ENCODE measurements around the gene AS3MT.

AS3MT gene

GRCh38 chr10:102855731-102856436 is 13.4 kb upstream of the AS3MT start:
- DNase-seq = peak in 2 of 51 donors; percentile 3 to 6

GRCh38 chr10:102856758-102857424 is 12.4 kb upstream of the AS3MT start:
- no peak for DNase-seq

- DNase-seq = no peak
Observed at GRCh38 chr10:102859911-102860310, 9.4 kb upstream of the AS3MT start.

- no peak for DNase-seq
Observed at GRCh38 chr10:102863660-102864059, 5.6 kb upstream of the AS3MT start.

- no peak for DNase-seq
Observed at GRCh38 chr10:102865620-102866019, 3.6 kb upstream of the AS3MT start.

- DNase-seq = no peak
Observed at GRCh38 chr10:102868911-102869257, 386 bp upstream of the AS3MT start.

GRCh38 chr10:102870221-102870620 is 951 bp downstream of the AS3MT start:
- DNase-seq = no peak

- no peak for DNase-seq
Observed at GRCh38 chr10:102872163-102872562, 2.9 kb downstream of the AS3MT start.

- no peak for DNase-seq
Observed at GRCh38 chr10:102876747-102877153, 7.5 kb downstream of the AS3MT start.

- no peak for DNase-seq
Observed at GRCh38 chr10:102878629-102879028, 9.4 kb downstream of the AS3MT start.

- no peak for DNase-seq
Observed at GRCh38 chr10:102880256-102880655, 11.0 kb downstream of the AS3MT start.

- DNase-seq = no peak
Observed at GRCh38 chr10:102888048-102888447, 18.8 kb downstream of the AS3MT start.

GRCh38 chr10:102894466-102895213 is 25.4 kb downstream of the AS3MT start:
- no peak for DNase-seq

- no peak for DNase-seq
Observed at GRCh38 chr10:102900006-102900405, 30.7 kb downstream of the AS3MT start.

- DNase-seq = no peak
Observed at GRCh38 chr10:102904346-102904745, 35.1 kb downstream of the AS3MT start.

- no peak for DNase-seq
Observed at GRCh38 chr10:102906507-102906906, 37.2 kb downstream of the AS3MT start.

GRCh38 chr10:102914781-102915180 is 45.5 kb downstream of the AS3MT start:
- no peak for DNase-seq

GRCh38 chr10:102916173-102916572 is 46.9 kb downstream of the AS3MT start:
- DNase-seq = no peak

GRCh38 chr10:102917314-102917961 is 48.2 kb downstream of the AS3MT start:
- peak in 48 of 51 donors; percentile 40 to 92 (median 78) for DNase-seq

GRCh38 chr10:102917962-102918816 is 48.9 kb downstream of the AS3MT start, which contains the start of gene CNNM2:
Gene CNNM2 (plus strand): TSS chr10:102918294. CDS start chr10:102918481, 187 bp downstream.
- DNase-seq = peak; percentile 88 to 100 (median 99)

- DNase-seq = peak in 7 of 51 donors; percentile 24 to 64 (median 45)
Observed at GRCh38 chr10:102918817-102919245, 49.6 kb downstream of the AS3MT start.
